GM12878 (cell line): ENCODE data around the gene SARS1. TPM values are rescaled to one million over a fixed set of nuclear protein-coding genes. Genes with fewer than 3 reads are reported as not detected.

Experiments used
- ATAC-seq: fragments of 200-7000 bp; cut with Tn5 transposase; 3 replicates; pipeline ENCODE4 v1.9.1; 2020; ENCODE audit warnings: mild to moderate bottlenecking, moderate library complexity
- BruUV-seq: library from RNA; stranded (reverse); fragments of 400-500 nt; replicated peaks from 2 replicates; lab custom pipeline; 2021; lab: Mats Ljungman, UMichigan
- CTCF ChIA-PET: fragments of 300-600 bp; sonication (Branson Sonifier 250); formaldehyde crosslinking; extraction: SDS; loops from one replicate; lab custom pipeline; 2021; ENCODE audit warnings: inconsistent platforms; lab: Yijun Ruan, JAX
- POLR2A ChIA-PET: fragments of 350-600 bp; formaldehyde crosslinking; extraction: SDS; loops from one replicate; lab custom pipeline; 2021; ENCODE audit warnings: inconsistent platforms; lab: Charles Lee
- RAD21 ChIA-PET: fragments of 300-600 bp; sonication (Branson Sonifier 250); formaldehyde crosslinking; loops from one replicate; lab custom pipeline; 2023; ENCODE audit warnings: antibody characterized with exemption; ENCODE audit not compliant: unreplicated experiment; lab: Charles Lee
- SMC1A ChIA-PET: fragments of 300-600 bp; sonication (Branson Sonifier 250); formaldehyde crosslinking; loops from one replicate; lab custom pipeline; 2023; ENCODE audit not compliant: unreplicated experiment, uncharacterized antibody; lab: Charles Lee
- DNase-seq: peaks from one replicate; pipeline ENCODE4 v3.0.0-alpha.2; 2011; ENCODE audit warnings: low read depth, low spot score
- FAIRE-seq: peaks from 3 replicates; lab custom pipeline; 2011; peaks lifted over from hg19 to GRCh38; lab: Jason Lieb, UNC
- H2AFZ ChIP-seq: 2 replicates; pipeline ENCODE4 v1.6.0; 2011; ENCODE audit warnings: low read depth, low read length, control low read depth; ENCODE audit not compliant: control insufficient read depth
- H3K27ac ChIP-seq: 2 replicates; pipeline ENCODE4 v1.5.1; 2011; ENCODE audit warnings: control low read depth; ENCODE audit not compliant: control insufficient read depth, insufficient read depth
- H3K27me3 ChIP-seq, 2 experiments: replicated peaks in 1 of 2; 2 replicates each; pipeline versions ENCODE4 v1.6.0 to v1.6.1; 2011; ENCODE audit warnings: low read length in 1 of 2; ENCODE audit not compliant: control insufficient read depth in 2 of 2, insufficient read depth in 2 of 2
- H3K36me3 ChIP-seq, 2 experiments: 2 replicates each; pipeline ENCODE4 v1.5.1; 2011; ENCODE audit warnings: low read length in 1 of 2; ENCODE audit not compliant: control insufficient read depth in 2 of 2, insufficient read depth in 2 of 2
- H3K4me1 ChIP-seq: 2 replicates; pipeline ENCODE4 v1.6.1; 2011; ENCODE audit warnings: mild to moderate bottlenecking, low read length, moderate library complexity, mixed read lengths; ENCODE audit not compliant: control insufficient read depth, insufficient read depth
- H3K4me2 ChIP-seq: 2 replicates; pipeline ENCODE4 v1.6.0; 2011; ENCODE audit warnings: control low read depth; ENCODE audit not compliant: control insufficient read depth, insufficient read depth
- H3K4me3 ChIP-seq: fragments of 200-600 bp; sonication (generic); 2 replicates; pipeline ENCODE4 v1.5.1; 2016
- H3K79me2 ChIP-seq: 2 replicates; pipeline ENCODE4 v1.6.0; 2011; ENCODE audit warnings: low read length; ENCODE audit not compliant: control insufficient read depth, insufficient read depth
- H3K9ac ChIP-seq: 2 replicates; pipeline ENCODE4 v1.8.0; 2011; ENCODE audit warnings: low read length, control low read depth, mixed read lengths; ENCODE audit not compliant: control insufficient read depth, insufficient read depth
- H3K9me3 ChIP-seq: replicated peaks from 3 replicates; pipeline ENCODE4 v1.5.1; 2011; ENCODE audit warnings: mild to moderate bottlenecking, low read length; ENCODE audit not compliant: control insufficient read depth, insufficient read depth
- H4K20me1 ChIP-seq: 2 replicates; pipeline ENCODE4 v1.6.0; 2011; ENCODE audit not compliant: control insufficient read depth, insufficient read depth
- BRCA1 ChIP-seq: IDR thresholded peaks from 2 replicates; pipeline ENCODE4 v1.6.1; 2011; ENCODE audit warnings: low read depth, low read length, improper control_type of control experiment
- CEBPB ChIP-seq, 2 experiments: fragments of 150-350 bp in 1 of 2; IDR thresholded peaks; 2 replicates each; pipeline ENCODE4 v1.6.1; 2012 to 2014; ENCODE audit warnings: low read depth in 2 of 2, low read length in 2 of 2, borderline replicate concordance in 1 of 2, inconsistent platforms in 1 of 2
- EGR1 ChIP-seq, 2 experiments: IDR thresholded peaks; 1 replicate in 1 of 2; 2 replicates in 1 of 2; pipeline ENCODE4 v1.6.1; 2011 to 2012; ENCODE audit warnings: low read depth in 2 of 2, low read length in 2 of 2, borderline replicate concordance in 1 of 2, mild to moderate bottlenecking in 1 of 2, moderate library complexity in 1 of 2
- EZH2 ChIP-seq: IDR thresholded peaks from 2 replicates; pipeline ENCODE4 v1.6.1; 2012; ENCODE audit warnings: low read depth, mild to moderate bottlenecking, control low read depth, inconsistent platforms, low read length, borderline replicate concordance; ENCODE audit not compliant: control insufficient read depth
- FOXM1 ChIP-seq: IDR thresholded peaks from 2 replicates; pipeline ENCODE4 v1.6.1; 2012; ENCODE audit warnings: low read depth, mild to moderate bottlenecking, inconsistent platforms, low read length, moderate library complexity
- HCFC1 ChIP-seq: fragments of 150-350 bp; IDR thresholded peaks from 2 replicates; pipeline ENCODE4 v1.6.1; 2014; ENCODE audit warnings: low read length
- IKZF2 ChIP-seq, 2 experiments: fragments of 450-650 bp; IDR thresholded peaks; 2 replicates each; pipeline ENCODE4 v1.6.1; 2017; ENCODE audit warnings: mild to moderate bottlenecking in 2 of 2, moderate library complexity in 2 of 2
- JUNB ChIP-seq: IDR thresholded peaks from 2 replicates; pipeline ENCODE4 v1.6.1; 2016; ENCODE audit warnings: antibody characterized with exemption, mild to moderate bottlenecking
- NFYA ChIP-seq: IDR thresholded peaks from 2 replicates; pipeline ENCODE4 v1.6.1; 2011; ENCODE audit warnings: low read depth, mild to moderate bottlenecking, low read length, improper control_type of control experiment, borderline replicate concordance
- NFYB ChIP-seq: IDR thresholded peaks from 2 replicates; pipeline ENCODE4 v1.6.1; 2011; ENCODE audit warnings: low read depth, mild to moderate bottlenecking, low read length, improper control_type of control experiment, moderate library complexity; ENCODE audit not compliant: insufficient read depth
- RBBP5 ChIP-seq: fragments of 200-600 bp; sonication (generic); conservative IDR thresholded peaks from 2 replicates; pipeline ENCODE4 v1.6.1; 2016
- ZZZ3 ChIP-seq: IDR thresholded peaks from 2 replicates; pipeline ENCODE4 v1.6.1; 2011; ENCODE audit warnings: low read depth; ENCODE audit not compliant: control insufficient read depth, insufficient read length
- WGBS: methylation state at CpG from one replicate; pipeline ENCODE4 v1.1.6; 2016; ENCODE audit warnings: low lambda C conversion rate; ENCODE audit not compliant: insufficient replicate concordance, insufficient coverage; ENCODE audit errors: missing lambda C conversion rate; 5-methylcytosine and 5-hydroxymethylcytosine counted together
- in situ Hi-C: fragments of 300-500 bp; cut with MboI; formaldehyde crosslinking; loops from 9 replicates; pipeline ENCODE4 v1.14.3; 2018; ENCODE audit warnings: mixed read lengths
- intact Hi-C: fragments of 100-400 bp; cut with micrococcal nuclease; formaldehyde crosslinking; loops from one replicate; pipeline ENCODE4 v1.14.2; 2022; ENCODE audit not compliant: unreplicated experiment
- polyA plus RNA-seq, 11 experiments: library from polyadenylated mRNA; depleted of rRNA in 4 of 11; unstranded in 6 of 11; stranded (reverse) in 5 of 11; fragments of >200 nt; fragmentation: Nextera tagmentation in 4 of 11; fragmentation: Illumina TruSeq in 1 of 11; extraction: Ambion mirVana in 4 of 11; extraction: Trizol in 1 of 11; gene quantifications; 1 replicate in 1 of 11; 2 replicates in 10 of 11; pipeline versions ENCODE4 v1.2.1 to v1.2.3, GENCODE V29; 2011 to 2016; ENCODE audit warnings: inconsistent platforms in 2 of 11, missing spikeins in 2 of 11, low read depth in 1 of 11
- total RNA-seq, 4 experiments: library from RNA; depleted of rRNA in 3 of 4; stranded (reverse); fragments of >200 nt in 3 of 4; fragmentation: Illumina TruSeq in 1 of 4; extraction: Trizol in 1 of 4; gene quantifications; 2 replicates each; pipeline versions ENCODE4 v1.2.1 to v1.2.3, GENCODE V29; 2013 to 2021
- TF ChIP-seq, protein P1 (sequence below): IDR thresholded peaks from 2 replicates; pipeline ENCODE4 v1.6.1; 2012; ENCODE audit warnings: low read depth, low read length, improper control_type of control experiment
- TF ChIP-seq, protein P2 (sequence below): IDR thresholded peaks from 2 replicates; pipeline ENCODE4 v1.6.1; 2011; ENCODE audit warnings: low read depth, mild to moderate bottlenecking, low read length, moderate library complexity, borderline replicate concordance; ENCODE audit errors: extremely low read depth
- TF ChIP-seq, protein P3 (sequence below): fragments of 450-650 bp; conservative IDR thresholded peaks from 2 replicates; pipeline ENCODE4 v1.6.1; 2017; ENCODE audit warnings: mild to moderate bottlenecking, moderate library complexity

SARS1 gene
- total and polyA plus RNA-seq, 10 of the 15 experiments (the other 5 are each of a cell fraction or from before 2014, with no cell fraction given), result 103 to 202 (median 138) TPM

GRCh38 chr1:109197158-109198042 lies 16.3 kb upstream of the SARS1 start (continued):
- TF ChIP-seq, protein P1, sequence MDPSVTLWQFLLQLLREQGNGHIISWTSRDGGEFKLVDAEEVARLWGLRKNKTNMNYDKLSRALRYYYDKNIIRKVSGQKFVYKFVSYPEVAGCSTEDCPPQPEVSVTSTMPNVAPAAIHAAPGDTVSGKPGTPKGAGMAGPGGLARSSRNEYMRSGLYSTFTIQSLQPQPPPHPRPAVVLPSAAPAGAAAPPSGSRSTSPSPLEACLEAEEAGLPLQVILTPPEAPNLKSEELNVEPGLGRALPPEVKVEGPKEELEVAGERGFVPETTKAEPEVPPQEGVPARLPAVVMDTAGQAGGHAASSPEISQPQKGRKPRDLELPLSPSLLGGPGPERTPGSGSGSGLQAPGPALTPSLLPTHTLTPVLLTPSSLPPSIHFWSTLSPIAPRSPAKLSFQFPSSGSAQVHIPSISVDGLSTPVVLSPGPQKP, result no peak
- no peak for TF ChIP-seq JUNB
- TF ChIP-seq, all 136 proteins: peak for 0

GRCh38 chr1:109198043-109198695 lies 15.5 kb upstream of the SARS1 start:
- POLR2A ChIA-PET, result no interaction called here
- 50% methylated on average over 6 of the region's 6 CpGs for WGBS
- in situ Hi-C loops, result no loop called here
- Histone ChIP-seq H3K4me1 (no peaks in the 10 kb centered on the region; the same call in 1 of the 2 replicates), H3K4me2 (no peak overlapping the region), H3K9ac (no peak overlapping the region), H3K27me3 (no peaks in the 10 kb centered on the region), H2AFZ (no peak overlapping the region), H3K4me3 (no peak overlapping the region), H3K9me3 (no peaks in the 10 kb centered on the region), H3K36me3 (no peaks in the 10 kb centered on the region), H4K20me1 (no peaks in the 10 kb centered on the region), H3K27ac (no peak overlapping the region), H3K79me2 (no peaks in the 10 kb centered on the region)
- ATAC-seq (no peak), DNase-seq (no peak), FAIRE-seq (no peak)
- SMC1A ChIA-PET, result interaction anchor here (1.2 kb wide), 2 partner anchors 332 to 335 kb away, joined by 3 to 4 read pairs; no protein-coding TSS in a partner anchor
- BruUV-seq, result no TSS peak
- intact Hi-C loops, result no loop called here
- CTCF ChIA-PET, result interaction anchor here (1.1 to 1.7 kb wide), 5 partner anchors 8 to 332 kb away, joined by 3 to 4 read pairs (median 3); no protein-coding TSS in a partner anchor
- RAD21 ChIA-PET, result no interaction called here
- TF ChIP-seq RBBP5 (no peak), IKZF2 (IDR thresholded peaks at IDR 0.05) (no peak), HCFC1 (no peak), CEBPB (IDR thresholded peaks at IDR 0.05; ENCODE audit: borderline replicate concordance in 1 of 2, low read depth in 2 of 2, low read length in 2 of 2) (no peak), ZZZ3 (no peak), EGR1 (IDR thresholded peaks at IDR 0.05; ENCODE audit: borderline replicate concordance in 1 of 2, low read depth in 2 of 2, low read length in 2 of 2) (no peak), BRCA1 (no peak), FOXM1 (no peak), NFYB (no peak), EZH2 (no peak), NFYA (no peak)
- TF ChIP-seq, protein P2, sequence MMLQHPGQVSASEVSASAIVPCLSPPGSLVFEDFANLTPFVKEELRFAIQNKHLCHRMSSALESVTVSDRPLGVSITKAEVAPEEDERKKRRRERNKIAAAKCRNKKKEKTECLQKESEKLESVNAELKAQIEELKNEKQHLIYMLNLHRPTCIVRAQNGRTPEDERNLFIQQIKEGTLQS, result no peak
- TF ChIP-seq, protein P3, sequence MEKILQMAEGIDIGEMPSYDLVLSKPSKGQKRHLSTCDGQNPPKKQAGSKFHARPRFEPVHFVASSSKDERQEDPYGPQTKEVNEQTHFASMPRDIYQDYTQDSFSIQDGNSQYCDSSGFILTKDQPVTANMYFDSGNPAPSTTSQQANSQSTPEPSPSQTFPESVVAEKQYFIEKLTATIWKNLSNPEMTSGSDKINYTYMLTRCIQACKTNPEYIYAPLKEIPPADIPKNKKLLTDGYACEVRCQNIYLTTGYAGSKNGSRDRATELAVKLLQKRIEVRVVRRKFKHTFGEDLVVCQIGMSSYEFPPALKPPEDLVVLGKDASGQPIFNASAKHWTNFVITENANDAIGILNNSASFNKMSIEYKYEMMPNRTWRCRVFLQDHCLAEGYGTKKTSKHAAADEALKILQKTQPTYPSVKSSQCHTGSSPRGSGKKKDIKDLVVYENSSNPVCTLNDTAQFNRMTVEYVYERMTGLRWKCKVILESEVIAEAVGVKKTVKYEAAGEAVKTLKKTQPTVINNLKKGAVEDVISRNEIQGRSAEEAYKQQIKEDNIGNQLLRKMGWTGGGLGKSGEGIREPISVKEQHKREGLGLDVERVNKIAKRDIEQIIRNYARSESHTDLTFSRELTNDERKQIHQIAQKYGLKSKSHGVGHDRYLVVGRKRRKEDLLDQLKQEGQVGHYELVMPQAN, result no peak
